Activated T-helper 2 cell treated with anti-CD3 and anti-CD28 coated beads, Interferon-gamma antibody, Interleukin-2, Interleukin-4, amounts not matched to agents 10 μg/mL and 5 μg/mL and 100 μg/mL, durations not matched to agents 14 hours and 24 hours and 36 hours (primary cell): Measurements from ENCODE around the gene OR10R2. TPM values are rescaled to one million over a fixed set of nuclear protein-coding genes. Genes with fewer than 3 reads are reported as not detected.

Experiments used
- DNase-seq: peaks from one replicate; pipeline ENCODE4 v3.0.0; 2021; ENCODE audit warnings: low spot score
- H3K27ac Mint-ChIP-seq: one replicate; pipeline ENCODE4 v1.8.0; 2021; ENCODE audit warnings: mixed read lengths
- H3K27me3 Mint-ChIP-seq: one replicate; pipeline ENCODE4 v1.8.0; 2021; ENCODE audit warnings: low read depth, mixed read lengths
- H3K36me3 Mint-ChIP-seq: one replicate; pipeline ENCODE4 v1.8.0; 2021; ENCODE audit warnings: low read depth, mixed read lengths
- H3K4me1 Mint-ChIP-seq: one replicate; pipeline ENCODE4 v1.8.0; 2021; ENCODE audit warnings: low read depth, mixed read lengths
- H3K4me3 Mint-ChIP-seq: one replicate; pipeline ENCODE4 v1.8.0; 2021; ENCODE audit warnings: low read depth, mild to moderate bottlenecking, moderate library complexity, mixed read lengths
- H3K9me3 Mint-ChIP-seq: one replicate; pipeline ENCODE4 v1.8.0; 2021; ENCODE audit warnings: mixed read lengths
- intact Hi-C: fragments of 100-400 bp; cut with micrococcal nuclease; formaldehyde crosslinking; loops from one replicate; pipeline ENCODE4 v1.15.1; 2023
- total RNA-seq: library from RNA; stranded (reverse); gene quantifications from 2 replicates; pipeline ENCODE4 v1.2.3, GENCODE V29; 2022

OR10R2 gene
- total RNA-seq, 1 donor from 2014 or later = not detected

DNA sequence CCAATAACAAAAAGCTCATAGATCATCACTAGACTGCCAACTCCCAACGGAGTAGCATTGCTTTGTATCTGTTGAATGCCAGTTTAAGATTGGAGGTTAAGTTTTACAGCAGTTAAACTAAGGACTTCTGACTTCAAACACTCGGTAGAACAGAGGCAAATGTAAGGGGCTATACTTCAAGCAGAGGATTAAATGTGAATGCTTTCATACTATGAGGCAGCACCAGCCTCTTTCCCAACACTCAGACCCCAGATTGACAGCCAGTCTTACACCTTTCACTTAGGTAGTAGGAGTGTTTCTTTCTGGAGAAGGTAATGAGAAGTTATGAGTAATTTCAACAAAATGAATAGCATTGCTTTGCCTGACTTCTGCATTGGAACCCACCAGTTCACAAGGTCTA is 22.8 kb downstream of the OR10R2 start:
- H3K9me3 Mint-ChIP-seq = no peaks in the 10 kb centered on the region
- H3K36me3 Mint-ChIP-seq = no peaks in the 10 kb centered on the region
- no peak overlapping the region for H3K27ac Mint-ChIP-seq
- H3K27me3 Mint-ChIP-seq = peaks cover 11% of the 10 kb centered on the region
- no peaks in the 10 kb centered on the region for H3K4me1 Mint-ChIP-seq
- intact Hi-C loops = loop anchor here (10.0 kb wide), 1 partner anchor 290 kb away; no protein-coding TSS in a partner anchor
- DNase-seq = no peak
- no peak overlapping the region for H3K4me3 Mint-ChIP-seq

DNA sequence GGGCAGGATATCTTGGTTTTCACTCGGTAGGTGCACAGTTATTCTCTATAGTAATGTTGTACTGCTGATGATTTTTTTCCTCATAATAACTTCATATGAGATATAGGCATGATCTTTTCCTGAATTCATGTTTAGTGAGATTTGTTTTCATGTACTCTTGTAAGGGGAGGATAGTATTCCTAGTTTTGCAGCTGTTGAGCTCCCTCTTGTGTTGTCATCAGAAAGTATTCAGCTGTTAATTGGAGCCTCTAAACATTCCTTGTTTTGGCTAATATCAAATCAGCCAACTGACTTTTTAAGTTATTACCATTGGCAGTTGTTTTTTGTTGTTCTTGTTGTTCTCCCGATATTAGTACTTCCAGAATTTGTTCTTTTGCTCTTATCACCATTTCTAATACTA is 24.4 kb downstream of the OR10R2 start:
- Mint-ChIP-seq H3K27ac (no peak overlapping the region), H3K4me3 (no peak overlapping the region), H3K4me1 (no peaks in the 10 kb centered on the region), H3K36me3 (no peaks in the 10 kb centered on the region), H3K27me3 (peaks cover 11% of the 10 kb centered on the region), H3K9me3 (no peaks in the 10 kb centered on the region)
- DNase-seq = no peak
- intact Hi-C loops = loop anchor here (10.0 kb wide), 1 partner anchor 292 kb away; no protein-coding TSS in a partner anchor

DNA sequence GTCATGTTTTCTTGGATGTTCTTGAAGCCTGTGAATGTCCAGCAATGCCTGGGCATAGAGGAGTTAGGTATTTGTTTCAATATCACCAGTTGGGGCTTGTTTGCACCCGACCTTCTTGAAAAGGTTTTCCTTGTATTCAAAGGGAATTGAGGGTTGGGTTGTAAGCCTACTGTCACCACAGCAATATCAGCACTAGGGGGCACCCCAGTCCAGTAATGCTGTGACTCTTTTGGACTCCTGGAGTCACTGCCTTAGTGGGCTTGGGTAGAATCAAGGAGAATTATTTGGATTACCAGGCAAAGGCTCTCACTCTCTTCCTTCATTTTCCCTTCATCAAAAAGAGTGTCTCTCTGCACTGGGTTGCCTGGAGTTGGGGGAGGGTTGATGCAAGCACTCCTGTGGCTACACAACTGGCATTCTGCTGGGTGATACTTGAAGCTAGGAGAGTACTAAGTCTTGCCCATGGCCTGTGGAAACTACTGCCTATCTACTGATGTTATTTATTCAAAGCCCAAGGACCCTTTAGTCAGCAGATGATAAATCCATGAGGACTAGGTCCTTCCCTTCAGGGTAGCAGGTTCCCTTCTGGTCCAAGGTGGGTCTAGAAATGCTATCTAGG is 34.5 kb downstream of the OR10R2 start:
- H3K9me3 Mint-ChIP-seq = no peaks in the 10 kb centered on the region
- DNase-seq = peak; percentile 17
- H3K4me1 Mint-ChIP-seq = no peaks in the 10 kb centered on the region
- H3K36me3 Mint-ChIP-seq = no peaks in the 10 kb centered on the region
- H3K4me3 Mint-ChIP-seq = no peak overlapping the region
- H3K27me3 Mint-ChIP-seq = peaks cover 35% of the 10 kb centered on the region
- intact Hi-C loops = loop anchor here (1.0 kb wide), 1 partner anchor 492 kb away; no protein-coding TSS in a partner anchor
- no peak overlapping the region for H3K27ac Mint-ChIP-seq

DNA sequence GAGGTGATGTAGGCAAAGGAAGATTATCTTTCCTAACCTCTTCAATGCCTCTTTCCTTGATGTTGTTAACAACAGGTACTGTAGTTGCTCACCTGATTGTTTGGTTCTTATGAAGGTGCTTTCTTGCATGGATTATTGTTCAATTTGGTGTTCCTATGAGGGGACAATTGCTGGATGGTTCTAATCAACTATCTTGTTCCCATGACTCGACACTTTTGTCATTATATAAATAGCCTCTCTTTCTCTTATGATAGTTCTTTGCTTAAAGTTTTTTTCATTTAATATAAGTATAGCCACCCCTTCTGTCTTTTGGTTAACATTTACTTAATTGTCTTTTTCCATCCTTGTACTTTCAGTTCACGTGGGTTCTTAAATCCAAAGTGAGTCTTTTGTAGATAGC is 35.5 kb downstream of the OR10R2 start:
- Mint-ChIP-seq H3K9me3 (no peaks in the 10 kb centered on the region), H3K4me1 (no peaks in the 10 kb centered on the region), H3K27me3 (peaks cover 35% of the 10 kb centered on the region), H3K27ac (no peak overlapping the region), H3K36me3 (no peaks in the 10 kb centered on the region), H3K4me3 (no peak overlapping the region)
- no peak for DNase-seq
- intact Hi-C loops = loop anchor here (1.0 kb wide), 1 partner anchor 565 kb away; no protein-coding TSS in a partner anchor

DNA sequence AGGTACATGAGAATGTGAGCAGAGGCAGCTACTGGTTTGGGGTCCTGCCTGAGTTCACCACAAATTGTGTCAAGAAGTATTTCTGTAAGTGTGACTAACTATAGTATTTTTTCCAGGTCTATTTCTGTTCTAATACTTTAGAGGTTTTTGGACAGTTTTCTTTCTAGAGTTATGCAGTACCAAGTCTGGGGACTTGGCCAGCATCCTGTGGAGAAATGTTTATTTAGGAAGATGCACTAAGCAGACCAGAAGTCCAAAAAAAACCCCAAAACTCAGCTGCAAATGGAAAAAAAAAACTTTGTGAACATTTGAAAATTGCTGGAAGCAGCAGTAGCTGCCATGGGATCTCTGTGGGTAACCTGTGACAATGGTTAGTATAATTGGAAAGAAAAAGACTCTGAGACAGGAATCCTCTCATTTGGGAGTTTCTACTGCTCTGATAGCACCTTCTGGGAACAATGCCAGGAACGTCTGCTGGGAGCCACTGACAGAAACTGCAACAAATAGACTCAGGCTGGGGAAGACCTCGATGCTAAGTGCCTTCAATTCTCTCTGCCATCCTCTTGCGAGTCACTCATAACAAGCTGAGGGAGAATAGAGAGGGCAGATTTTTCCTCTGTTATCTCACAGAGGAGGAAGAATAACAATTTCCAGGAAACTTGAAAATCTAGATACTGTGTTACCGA is 37.6 kb downstream of the OR10R2 start:
- no peaks in the 10 kb centered on the region for H3K36me3 Mint-ChIP-seq
- H3K4me1 Mint-ChIP-seq = no peaks in the 10 kb centered on the region
- H3K4me3 Mint-ChIP-seq = no peak overlapping the region
- intact Hi-C loops = no loop called here
- H3K27ac Mint-ChIP-seq = no peak overlapping the region
- no peaks in the 10 kb centered on the region for H3K9me3 Mint-ChIP-seq
- peaks cover 26% of the 10 kb centered on the region for H3K27me3 Mint-ChIP-seq
- DNase-seq = no peak

DNA sequence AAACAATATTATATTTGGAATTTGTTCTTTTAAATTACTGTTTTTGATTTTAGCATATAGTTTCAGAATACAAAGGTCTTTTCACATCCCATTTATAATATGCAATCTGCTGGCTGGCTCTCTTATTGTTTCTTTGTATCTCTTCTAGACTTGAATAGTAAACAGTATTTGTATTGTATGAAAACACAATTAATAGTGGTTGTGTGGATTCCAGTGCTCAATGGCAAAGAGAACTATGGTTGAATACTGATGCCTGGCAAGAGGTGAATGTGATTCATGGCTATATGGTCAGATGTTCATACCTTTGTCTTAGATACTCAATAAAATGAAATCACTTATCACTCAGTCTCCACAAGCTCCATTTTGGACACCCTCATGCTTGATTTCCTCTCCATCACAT is 44.9 kb downstream of the OR10R2 start:
- no peaks in the 10 kb centered on the region for H3K36me3 Mint-ChIP-seq

DNA sequence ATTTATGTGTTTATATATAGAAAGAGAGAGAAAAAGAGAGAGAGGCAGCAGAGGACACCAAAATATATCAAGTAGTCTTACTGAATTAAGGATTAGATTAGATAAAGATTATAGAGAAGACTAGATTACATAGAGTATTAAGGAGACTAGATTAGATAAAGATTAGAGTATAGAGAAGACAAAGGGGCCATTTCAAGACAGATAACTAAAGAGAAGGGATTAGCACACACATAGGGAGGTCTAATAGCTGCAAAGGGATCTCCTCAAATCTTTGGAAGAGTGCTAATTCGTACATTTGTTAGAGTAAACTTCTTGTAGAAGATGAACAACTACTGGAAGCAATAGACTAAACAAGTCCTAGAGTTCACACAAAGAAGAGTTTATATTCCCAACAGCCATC is 48.0 kb downstream of the OR10R2 start:
- Mint-ChIP-seq H3K4me3 (no peak overlapping the region), H3K27ac (no peak overlapping the region), H3K36me3 (no peaks in the 10 kb centered on the region), H3K4me1 (no peaks in the 10 kb centered on the region), H3K27me3 (peaks cover 3% of the 10 kb centered on the region), H3K9me3 (no peaks in the 10 kb centered on the region)
- intact Hi-C loops = no loop called here
- DNase-seq = no peak

More for the DNA sequence above, 44.9 kb downstream of the OR10R2 start:
- no peak for DNase-seq
- no peaks in the 10 kb centered on the region for H3K4me1 Mint-ChIP-seq
- H3K4me3 Mint-ChIP-seq = no peak overlapping the region
- H3K27ac Mint-ChIP-seq = no peak overlapping the region
- intact Hi-C loops = no loop called here
- no peaks in the 10 kb centered on the region for H3K27me3 Mint-ChIP-seq
- no peaks in the 10 kb centered on the region for H3K9me3 Mint-ChIP-seq

DNA sequence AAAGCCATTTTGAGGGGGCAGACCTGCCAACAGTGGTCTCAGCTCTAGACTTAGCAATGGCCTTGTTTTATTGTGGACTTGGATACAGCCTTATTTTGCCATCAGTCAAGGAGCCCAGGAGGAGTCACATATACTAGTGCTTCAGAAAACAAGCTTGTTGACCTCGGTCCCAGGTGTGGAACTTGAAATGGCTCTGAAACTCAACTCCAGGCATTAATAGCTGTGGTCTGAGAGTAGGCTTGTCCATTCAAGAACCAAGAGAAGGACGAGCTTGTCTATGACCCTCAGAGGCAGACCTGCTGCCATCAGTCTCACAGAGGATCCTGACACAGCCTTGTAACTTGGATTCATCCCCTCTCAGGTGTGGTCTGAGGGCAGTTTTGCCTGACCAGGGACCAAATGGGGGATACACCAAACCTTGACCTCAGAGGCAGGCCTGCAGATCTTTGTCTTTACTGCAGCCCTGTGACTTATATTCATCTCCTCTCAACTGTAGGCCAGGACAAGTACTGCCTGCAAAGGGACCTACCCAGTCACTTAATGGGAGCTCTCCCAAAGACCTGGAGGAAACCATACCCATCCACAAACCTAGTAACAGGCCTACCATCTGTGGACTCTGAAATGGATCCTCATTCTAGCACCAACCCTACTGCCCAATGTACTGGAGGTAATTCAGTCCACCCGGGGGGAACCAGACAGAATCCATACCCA is 49.1 kb downstream of the OR10R2 start:
- intact Hi-C loops = no loop called here
- DNase-seq = no peak
- Mint-ChIP-seq H3K4me3 (no peak overlapping the region), H3K27me3 (peaks cover 3% of the 10 kb centered on the region), H3K4me1 (no peaks in the 10 kb centered on the region), H3K27ac (no peak overlapping the region), H3K36me3 (no peaks in the 10 kb centered on the region), H3K9me3 (no peaks in the 10 kb centered on the region)

DNA sequence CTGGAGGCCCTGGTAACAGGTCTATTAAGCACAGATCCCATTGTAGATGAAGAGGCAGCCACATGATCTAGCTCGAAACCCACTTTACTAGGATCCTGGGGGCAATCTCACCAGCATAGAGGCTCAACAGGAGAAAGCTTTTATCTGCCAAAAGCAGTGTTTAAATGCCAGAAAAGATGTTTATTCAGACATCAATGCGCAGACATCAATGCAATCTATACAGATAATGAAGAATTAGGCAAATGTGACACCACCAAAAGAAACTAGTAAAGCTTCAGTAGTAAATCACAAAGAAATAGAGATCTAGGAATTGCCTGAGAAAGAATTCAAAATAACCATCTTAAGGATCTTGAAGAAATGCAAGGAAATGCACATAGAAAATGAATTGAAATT is 49.6 kb downstream of the OR10R2 start:
- Mint-ChIP-seq H3K4me1 (no peaks in the 10 kb centered on the region), H3K4me3 (no peak overlapping the region), H3K36me3 (no peaks in the 10 kb centered on the region), H3K27me3 (peaks cover 3% of the 10 kb centered on the region), H3K27ac (no peak overlapping the region), H3K9me3 (no peaks in the 10 kb centered on the region)
- intact Hi-C loops = no loop called here
- no peak for DNase-seq

DNA sequence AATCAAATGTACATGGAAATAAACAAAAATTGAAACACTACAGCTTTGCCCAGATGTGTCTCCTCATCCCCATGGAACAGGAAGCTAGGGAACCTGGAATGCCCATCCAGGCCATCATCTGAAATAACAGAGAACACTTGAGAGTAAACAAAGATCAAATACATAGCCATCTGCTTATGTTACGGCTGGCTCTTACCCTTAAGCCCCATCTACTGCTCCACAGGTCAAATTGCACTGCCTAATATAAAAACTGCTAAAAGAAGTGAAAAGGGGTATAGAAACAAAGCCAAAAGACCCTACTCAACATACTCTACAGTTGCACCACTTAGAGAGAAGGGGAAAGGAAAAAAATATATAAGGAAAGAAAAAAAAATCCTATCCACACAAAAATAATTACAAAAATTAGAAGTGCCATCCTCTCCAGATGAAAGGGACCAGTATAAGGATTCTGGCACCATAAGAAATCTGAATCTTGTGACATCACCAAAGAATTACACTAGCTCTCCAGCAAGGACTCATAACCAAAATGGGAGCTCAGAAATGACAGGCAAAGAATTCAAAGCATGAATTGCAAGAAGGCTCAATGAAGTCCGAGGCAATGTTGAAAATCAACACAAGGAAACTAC is 55.3 kb downstream of the OR10R2 start:
- H3K4me3 Mint-ChIP-seq = no peak overlapping the region
- no peak for DNase-seq
- H3K27me3 Mint-ChIP-seq = peaks cover 4% of the 10 kb centered on the region
- peaks cover 7% of the 10 kb centered on the region for H3K9me3 Mint-ChIP-seq
- H3K27ac Mint-ChIP-seq = no peak overlapping the region
- intact Hi-C loops = no loop called here
- H3K36me3 Mint-ChIP-seq = no peaks in the 10 kb centered on the region
- no peaks in the 10 kb centered on the region for H3K4me1 Mint-ChIP-seq
